NOMO-1 treated with DMSO at 0.1 percent for 48 hours (cell line): ENCODE data around the gene KIFC3.
A peak's percentile ranks its signal among the peaks of the same experiment; 100 is the strongest.
"Not testable (repeated sequence)": the region's sequence is repeated elsewhere in the genome, so short reads cannot be mapped to it uniquely, and the experiment has no call there.

Source experiments
- DNase-seq: peaks from one replicate; lab custom pipeline; 2025; ENCODE audit not compliant: unreplicated experiment; lab: John Stamatoyannopoulos, UW

Gene KIFC3

GRCh38 chr16:57826052-57826451 lies 23.8 kb upstream of the KIFC3 start:
- DNase-seq, result no peak

GRCh38 chr16:57825298-57826044 lies 23.2 kb upstream of the KIFC3 start:
- DNase-seq, result no peak

- DNase-seq, result no peak
These were observed 22.6 kb upstream of the KIFC3 start for GRCh38 chr16:57824888-57825287.

- DNase-seq, result no peak
These were observed 21.5 kb upstream of the KIFC3 start for GRCh38 chr16:57823836-57824235.

- no peak for DNase-seq
These were observed 20.6 kb upstream of the KIFC3 start for GRCh38 chr16:57822856-57823255.

GRCh38 chr16:57822018-57822553 lies 19.8 kb upstream of the KIFC3 start:
- no peak for DNase-seq

GRCh38 chr16:57821149-57821971 lies 19.1 kb upstream of the KIFC3 start:
- no peak for DNase-seq

- no peak for DNase-seq
These were observed 16.2 kb upstream of the KIFC3 start for GRCh38 chr16:57818377-57819064.

GRCh38 chr16:57817680-57818079 lies 15.4 kb upstream of the KIFC3 start:
- DNase-seq, result no peak

- peak; percentile 59 for DNase-seq
These were observed 13.9 kb upstream of the KIFC3 start for GRCh38 chr16:57815987-57816745.

- no peak for DNase-seq
These were observed 12.6 kb upstream of the KIFC3 start for GRCh38 chr16:57814896-57815295.

GRCh38 chr16:57813466-57813865 lies 11.2 kb upstream of the KIFC3 start:
- no peak for DNase-seq

GRCh38 chr16:57811340-57811739 lies 9.0 kb upstream of the KIFC3 start:
- not testable (repeated sequence) for DNase-seq

- peak; percentile 93 for DNase-seq
These were observed 8.1 kb upstream of the KIFC3 start for GRCh38 chr16:57810197-57811031.

GRCh38 chr16:57809276-57810196 lies 7.2 kb upstream of the KIFC3 start:
- DNase-seq, result no peak

- DNase-seq, result no peak
These were observed 6.4 kb upstream of the KIFC3 start for GRCh38 chr16:57808589-57809228.

GRCh38 chr16:57807968-57808528 lies 5.8 kb upstream of the KIFC3 start:
- peak; percentile 84 for DNase-seq
